Loucy (cell line): ENCODE results near the gene MKRN2.

Experiments used
- H2AFZ ChIP-seq: fragments of 200-600 bp; sonication (generic); 2 replicates; pipeline ENCODE4 v1.6.0; 2016; ENCODE audit warnings: antibody characterized with exemption, mild to moderate bottlenecking, low read length, moderate library complexity
- H3F3A ChIP-seq: fragments of 200-600 bp; 2 replicates; pipeline ENCODE4 v1.6.0; 2016; ENCODE audit warnings: antibody characterized with exemption, low read depth, mild to moderate bottlenecking
- H3K27me3 ChIP-seq: fragments of 200-600 bp; sonication (generic); 2 replicates; pipeline ENCODE4 v1.6.1; 2014; ENCODE audit warnings: low read length, mild to moderate bottlenecking; ENCODE audit not compliant: insufficient read depth, poor library complexity, severe bottlenecking
- H3K36me3 ChIP-seq: fragments of 200-600 bp; sonication (generic); 2 replicates; pipeline ENCODE4 v1.6.1; 2016; ENCODE audit warnings: low read length; ENCODE audit not compliant: insufficient read depth
- H3K4me1 ChIP-seq: fragments of 200-600 bp; sonication (generic); 2 replicates; pipeline ENCODE4 v1.5.1; 2014; ENCODE audit warnings: low read length, mild to moderate bottlenecking; ENCODE audit not compliant: insufficient read depth, poor library complexity, severe bottlenecking
- H3K4me2 ChIP-seq: fragments of 200-600 bp; sonication (generic); 2 replicates; pipeline ENCODE4 v1.6.0; 2014; ENCODE audit warnings: antibody characterized with exemption, low read length, low read depth, mild to moderate bottlenecking; ENCODE audit not compliant: poor library complexity, severe bottlenecking
- H3K4me3 ChIP-seq: fragments of 200-600 bp; sonication (generic); 2 replicates; pipeline ENCODE4 v1.5.1; 2014; ENCODE audit warnings: low read length, mild to moderate bottlenecking, mixed read lengths; ENCODE audit not compliant: poor library complexity, severe bottlenecking
- H3K79me2 ChIP-seq: fragments of 200-600 bp; sonication (generic); 2 replicates; pipeline ENCODE4 v1.6.1; 2014; ENCODE audit warnings: low read length; ENCODE audit not compliant: insufficient read depth
- H3K9ac ChIP-seq: fragments of 200-600 bp; sonication (generic); 2 replicates; pipeline ENCODE4 v1.6.0; 2014; ENCODE audit warnings: mild to moderate bottlenecking, low read depth, low read length, moderate library complexity; ENCODE audit not compliant: poor library complexity, severe bottlenecking
- H3K9me2 ChIP-seq: fragments of 200-600 bp; sonication (generic); replicated peaks from 2 replicates; pipeline ENCODE4 v1.6.1; 2016; ENCODE audit warnings: low read depth, low read length, mixed read lengths
- H3K9me3 ChIP-seq: fragments of 200-600 bp; sonication (generic); 2 replicates; pipeline ENCODE4 v1.6.1; 2014; ENCODE audit warnings: mild to moderate bottlenecking, antibody characterized with exemption, low read length, low read depth; ENCODE audit not compliant: insufficient read depth
- H4K20me1 ChIP-seq: fragments of 200-600 bp; sonication (generic); 2 replicates; pipeline ENCODE4 v1.6.0; 2014; ENCODE audit warnings: antibody characterized with exemption, low read length, mild to moderate bottlenecking; ENCODE audit not compliant: insufficient read depth, poor library complexity, severe bottlenecking
- CTCF ChIP-seq: fragments of 200-600 bp; sonication (generic); conservative IDR thresholded peaks from 2 replicates; pipeline ENCODE4 v1.5.1; 2014; ENCODE audit warnings: mild to moderate bottlenecking, antibody characterized with exemption, low read length
- EZH2phosphoT487 ChIP-seq: fragments of 200-600 bp; IDR thresholded peaks from 2 replicates; pipeline ENCODE4 v1.6.1; 2018; ENCODE audit warnings: antibody characterized with exemption, mild to moderate bottlenecking, moderate library complexity, borderline replicate concordance

The MKRN2 gene

GRCh38 chr3:12521010-12521409 is 35.9 kb upstream of the MKRN2 start:
- Histone ChIP-seq H2AFZ (no peak overlapping the region), H3K9ac (no peak overlapping the region), H3K9me2 (no peaks in the 10 kb centered on the region), H4K20me1 (no peaks in the 10 kb centered on the region), H3F3A (no peaks in the 10 kb centered on the region), H3K4me2 (no peak overlapping the region), H3K36me3 (no peaks in the 10 kb centered on the region), H3K4me1 (no peaks in the 10 kb centered on the region), H3K4me3 (no peak overlapping the region), H3K9me3 (no peaks in the 10 kb centered on the region), H3K79me2 (no peaks in the 10 kb centered on the region), H3K27me3 (no peaks in the 10 kb centered on the region)
- TF ChIP-seq EZH2phosphoT487 (no peak), CTCF (no peak)

GRCh38 chr3:12522721-12523120 is 34.2 kb upstream of the MKRN2 start:
- Histone ChIP-seq H3K36me3 (no peaks in the 10 kb centered on the region), H3K4me3 (no peak overlapping the region), H3K4me1 (no peaks in the 10 kb centered on the region)

GRCh38 chr3:12527757-12528143 is 29.1 kb upstream of the MKRN2 start:
- no peaks in the 10 kb centered on the region for H3K9me3 ChIP-seq
- no peak overlapping the region for H3K9ac ChIP-seq
- H3K27me3 ChIP-seq: no peaks in the 10 kb centered on the region
- TF ChIP-seq CTCF: no peak
- TF ChIP-seq EZH2phosphoT487: no peak
- H3K4me1 ChIP-seq: no peaks in the 10 kb centered on the region
- no peaks in the 10 kb centered on the region for H3F3A ChIP-seq
- no peaks in the 10 kb centered on the region for H3K9me2 ChIP-seq
- no peaks in the 10 kb centered on the region for H4K20me1 ChIP-seq
- H3K4me3 ChIP-seq: no peak overlapping the region
- no peak overlapping the region for H3K4me2 ChIP-seq
- H3K79me2 ChIP-seq: no peaks in the 10 kb centered on the region
- H3K36me3 ChIP-seq: no peaks in the 10 kb centered on the region; the same call in 1 of the 2 replicates
- no peak overlapping the region for H2AFZ ChIP-seq

More at GRCh38 chr3:12522721-12523120, 34.2 kb upstream of the MKRN2 start:
- Histone ChIP-seq H3K27me3 (no peaks in the 10 kb centered on the region), H3K4me2 (no peak overlapping the region), H3K79me2 (no peaks in the 10 kb centered on the region), H4K20me1 (no peaks in the 10 kb centered on the region), H3K9ac (no peak overlapping the region), H3K9me3 (no peaks in the 10 kb centered on the region), H2AFZ (no peak overlapping the region), H3K9me2 (no peaks in the 10 kb centered on the region), H3F3A (no peaks in the 10 kb centered on the region)
- no peak for TF ChIP-seq EZH2phosphoT487
- no peak for TF ChIP-seq CTCF
